ENCODE results near the gene TUFM. TPM values are rescaled to one million over a fixed set of nuclear protein-coding genes. Genes with fewer than 3 reads are reported as not detected.
A peak's percentile ranks its signal among the peaks of the same experiment; 100 is the strongest.
"Not testable (repeated sequence)": the region's sequence is repeated elsewhere in the genome, so short reads cannot be mapped to it uniquely, and the experiment has no call there.

The TUFM gene
- total and polyA plus RNA-seq, 2 of the 8 experiments (the other 6 are each of a cell fraction or from before 2014, with no cell fraction given), result 216 to 249 TPM

DNA sequence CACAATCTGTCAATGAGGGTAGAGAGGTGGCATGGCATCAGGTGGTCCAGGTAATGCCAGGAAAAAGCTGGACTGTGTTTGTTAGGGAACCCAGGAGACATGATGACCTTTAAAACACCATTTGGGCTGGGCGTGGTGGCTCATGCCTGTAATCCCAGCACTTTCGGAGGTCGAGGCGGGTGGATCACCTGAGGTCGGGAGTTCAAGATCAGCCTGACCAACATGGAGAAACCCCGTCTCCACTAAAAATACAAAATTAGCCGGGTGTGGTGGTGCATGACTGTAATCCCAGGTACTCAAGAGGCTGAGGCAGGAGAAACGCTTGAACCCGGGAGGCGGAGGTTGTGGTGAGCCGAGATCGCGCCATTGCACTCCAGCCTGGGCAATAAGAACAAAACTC is 25.6 kb downstream of the TUFM start:
- DNase-seq (ENCODE audit: low read depth in 1 of 2, low spot score in 2 of 2); H2BK12ac ChIP-seq (ENCODE audit: low read depth, low read length); H3K9ac ChIP-seq (replicated peaks in 1 of 4; ENCODE audit: extremely low read depth in 1 of 4, low read depth in 3 of 4, low read length in 3 of 4); H4K91ac ChIP-seq (replicated peaks; ENCODE audit: insufficient read length, low read length); H3K56ac ChIP-seq (replicated peaks; ENCODE audit: insufficient read length, low read depth, low read length); H3K14ac ChIP-seq (ENCODE audit: insufficient read length); H2AFZ ChIP-seq (ENCODE audit: low read length); H3K4ac ChIP-seq (replicated peaks; ENCODE audit: insufficient read length, low read depth, low read length); H3K27me3 ChIP-seq (replicated peaks in 1 of 4; ENCODE audit: control insufficient read depth in 3 of 4, extremely low read depth in 1 of 4, insufficient read depth in 3 of 4, low read length in 3 of 4); H3K18ac ChIP-seq (ENCODE audit: extremely low read depth, low read length); H3K4me1 ChIP-seq (replicated peaks in 1 of 4; ENCODE audit: control insufficient read depth in 3 of 4, insufficient read depth in 4 of 4, low read length in 3 of 4); H3K36me3 ChIP-seq (ENCODE audit: control insufficient read depth in 2 of 4, insufficient read depth in 4 of 4, low read length in 3 of 4); H2AK5ac ChIP-seq (ENCODE audit: low read depth, low read length); H2BK5ac ChIP-seq (ENCODE audit: low read depth, low read length); H3K4me3 ChIP-seq (ENCODE audit: extremely low read depth in 1 of 4, insufficient read depth in 2 of 4, low read depth in 3 of 4, low read length in 4 of 4); H4K5ac ChIP-seq (ENCODE audit: insufficient read length, low read depth, low read length); H2BK20ac ChIP-seq (ENCODE audit: low read length); H3K27ac ChIP-seq (ENCODE audit: low read depth, low read length); H4K8ac ChIP-seq (ENCODE audit: extremely low read depth, insufficient read depth, low read length); H2BK15ac ChIP-seq (ENCODE audit: low read length); H3K79me1 ChIP-seq (ENCODE audit: low read depth, low read length); H4K20me1 ChIP-seq (replicated peaks in 1 of 2; ENCODE audit: control insufficient read depth in 1 of 2, insufficient read depth in 2 of 2, low read length in 2 of 2); H3K9me3 ChIP-seq (ENCODE audit: insufficient read depth in 2 of 2, low read depth in 1 of 2, low read length in 1 of 2); FAIRE-seq; H2BK120ac ChIP-seq (replicated peaks; ENCODE audit: low read depth, low read length); CTCF ChIA-PET (ENCODE audit: partially characterized antibody); H3K23ac ChIP-seq (ENCODE audit: insufficient read length): not testable (repeated sequence)
- peak overlapping the region in 1 of 2 experiments; percentile 72; a peak in 1 of 4 replicates for H3K4me2 ChIP-seq (ENCODE audit: insufficient read depth in 1 of 2, low read depth in 2 of 2, low read length in 2 of 2)
- POLR2A ChIA-PET (ENCODE audit: partially characterized antibody), result interaction anchor here (3.5 to 23.3 kb wide), 3 partner anchors 8 to 43 kb away, joined by 39 to 756 read pairs (median 49); partner anchors contain the start of genes SH2B1 and TUFM
- peaks cover 12% of the 10 kb centered on the region for H3K23me2 ChIP-seq (ENCODE audit: low read depth, low read length)
- WGBS, 2 experiments (ENCODE audit: extremely low coverage in 1 of 2, insufficient coverage in 1 of 2, insufficient read length in 1 of 2, insufficient replicate concordance in 2 of 2, low coverage in 1 of 2, low lambda C conversion rate in 2 of 2, missing lambda C conversion rate in 1 of 2), result 95% methylated on average over 13 of the region's 13 CpGs; no CpG with 5 or more reads in 1 of the 2 experiments
- H3K79me2 ChIP-seq (ENCODE audit: control insufficient read depth in 1 of 2, insufficient read depth in 2 of 2, low read length in 2 of 2), result peaks cover 4 to 13% of the 10 kb centered on the region in 2 experiments

Data from H1 (cell line).